Renal cortex interstitium (tissue), 11 donors: ENCODE measurements around the gene KIAA1958. TPM values are rescaled to one million over a fixed set of nuclear protein-coding genes. Genes with fewer than 3 reads are reported as not detected.

Experiments
- DNase-seq, 11 donors: peaks; one replicate each; pipeline ENCODE4 v3.0.0-alpha.2; 2013; ENCODE audit warnings: low read depth in 9 of 11, low spot score in 4 of 11; ENCODE audit errors: extremely low read depth in 1 of 11
- polyA plus RNA-seq, 3 donors: library from polyadenylated mRNA; unstranded; fragments of 120-200 nt; gene quantifications; one replicate each; pipeline ENCODE4 v1.2.1, GENCODE V29; 2013; ENCODE audit not compliant: insufficient read length in 3 of 3

The KIAA1958 gene
- polyA plus RNA-seq, 3 donors: 15.5 to 16.6 (median 16.5) TPM

DNA sequence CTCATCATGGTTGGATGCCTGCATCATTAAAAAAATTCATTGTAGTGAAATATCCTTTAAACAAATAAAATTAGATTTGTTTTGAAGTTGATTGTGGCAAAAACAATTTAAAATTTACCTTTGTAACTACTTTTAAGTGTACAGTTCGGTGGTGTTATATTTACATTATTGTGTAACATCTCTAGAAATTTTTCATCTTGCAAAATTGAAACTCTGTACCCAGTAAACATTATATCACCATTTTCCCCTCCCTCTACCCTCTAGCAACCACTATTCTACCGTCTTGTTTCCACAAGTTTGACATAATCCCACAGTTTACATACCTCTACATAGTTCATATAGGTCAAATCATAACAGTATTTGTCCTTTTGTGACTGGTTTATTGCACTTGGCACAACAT is 2.0 kb upstream of the KIAA1958 start:
- DNase-seq: no peak

GRCh38 chr9:112485574-112485973 is 1.1 kb upstream of the KIAA1958 start:
- DNase-seq: no peak

DNA sequence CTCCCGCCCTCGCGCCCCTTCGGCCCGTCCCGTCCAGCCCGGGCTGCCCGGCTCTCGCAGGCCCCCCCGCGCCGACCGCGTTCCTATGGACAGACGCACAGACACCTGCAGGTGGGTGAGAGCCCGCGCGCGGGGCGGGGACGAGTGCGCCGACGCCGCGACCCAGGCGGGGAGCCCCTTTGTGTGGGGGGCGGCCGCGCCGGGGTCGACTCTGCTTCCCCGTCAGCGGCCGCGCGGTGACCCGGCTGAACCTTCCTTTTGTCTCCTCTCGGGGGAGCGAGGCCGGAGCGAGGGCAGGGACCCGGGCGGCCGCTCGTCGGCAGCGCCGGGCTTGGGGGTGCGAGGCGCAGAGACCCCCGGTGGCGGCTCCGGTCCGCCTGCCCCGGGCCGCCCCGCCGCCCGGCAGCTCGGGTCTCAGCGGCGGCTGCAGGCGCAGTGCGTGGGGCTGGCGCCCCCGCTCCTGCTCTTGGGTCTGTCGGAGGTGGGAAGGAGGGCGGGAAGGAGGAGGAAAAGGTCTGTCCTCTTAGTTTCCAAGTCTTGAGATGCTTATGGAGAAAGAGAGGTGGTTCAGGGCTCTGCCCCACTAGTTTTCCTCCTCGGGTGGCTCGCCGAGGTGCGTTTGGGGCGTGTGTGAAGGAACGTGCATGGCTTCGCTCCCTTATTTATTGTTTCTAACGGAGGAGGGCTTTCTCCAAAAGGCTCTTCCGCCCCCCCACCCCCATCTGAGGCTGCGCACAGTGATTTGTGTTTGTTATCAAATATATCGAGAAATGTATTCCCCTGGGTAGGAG is 576 bp downstream of the KIAA1958 start:
- DNase-seq: peak in 8 of 11 donors; percentile 33 to 60 (median 54)

DNA sequence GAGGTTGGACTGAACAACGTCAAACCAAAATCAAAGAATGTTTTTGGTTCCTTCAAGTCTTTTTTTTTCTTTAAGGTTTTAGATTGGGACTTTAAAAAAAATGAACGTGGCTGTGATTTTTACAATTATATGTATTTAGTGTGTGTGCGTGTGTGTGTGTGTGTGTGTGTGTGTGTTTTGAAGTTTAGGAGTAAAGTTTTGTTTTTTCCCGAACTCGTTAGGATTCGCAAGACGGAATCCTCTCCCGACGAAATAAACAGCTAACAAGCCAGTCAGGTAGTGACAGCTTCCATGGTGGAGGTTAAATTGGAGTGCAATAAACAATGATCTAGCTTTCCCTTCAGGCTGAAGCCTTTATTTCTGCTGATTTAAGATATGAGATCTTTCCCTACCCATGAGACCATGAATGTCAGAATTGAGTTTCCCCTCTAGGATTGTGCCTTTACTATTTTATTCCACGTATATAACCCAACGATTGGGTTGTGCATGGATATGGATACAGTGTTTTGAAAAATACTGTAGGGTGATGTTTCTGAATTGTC is 1.2 kb downstream of the KIAA1958 start:
- DNase-seq: peak in 3 of 11 donors; percentile 15 to 25 (median 23)

- no peak for DNase-seq
Observed at GRCh38 chr9:112489039-112489546, 2.5 kb downstream of the KIAA1958 start.

- DNase-seq: peak in 3 of 11 donors; percentile 8 to 43 (median 9)
Observed at GRCh38 chr9:112489876-112490666, 3.4 kb downstream of the KIAA1958 start.

DNA sequence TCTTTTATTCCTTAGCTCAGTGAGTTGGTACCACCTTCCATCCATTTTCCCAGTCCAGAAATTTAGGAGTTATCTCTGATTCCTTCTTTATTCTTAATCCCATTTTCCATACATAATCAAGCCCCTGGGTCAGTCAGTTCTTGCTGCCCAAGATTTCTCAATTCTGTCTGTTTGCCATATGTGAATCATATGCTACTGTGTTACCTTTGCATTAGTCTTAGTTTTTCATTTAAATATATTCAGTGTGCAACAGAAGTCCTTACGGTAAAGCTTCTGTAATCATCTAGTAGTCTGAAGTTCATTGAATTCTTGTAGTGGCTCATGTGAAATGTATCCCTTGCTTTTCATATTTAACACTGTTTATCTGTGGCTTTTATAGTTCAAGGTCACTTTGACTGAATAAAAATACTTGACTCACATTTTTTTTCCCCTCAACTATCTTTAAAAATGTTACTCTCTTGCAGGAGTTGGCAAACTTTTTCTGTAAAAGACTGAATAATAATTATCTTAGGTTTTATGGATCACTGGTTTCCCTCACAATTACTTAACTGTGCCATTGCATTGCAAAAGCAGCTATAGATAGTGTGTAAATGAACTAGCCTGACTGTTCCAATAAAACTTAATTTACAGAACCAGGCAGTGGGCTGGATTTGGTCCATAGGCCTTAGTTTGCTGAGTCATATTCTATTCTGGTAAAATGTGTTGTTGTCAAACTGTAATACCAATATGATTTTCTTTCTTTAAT is 6.9 kb downstream of the KIAA1958 start:
- no peak for DNase-seq

DNA sequence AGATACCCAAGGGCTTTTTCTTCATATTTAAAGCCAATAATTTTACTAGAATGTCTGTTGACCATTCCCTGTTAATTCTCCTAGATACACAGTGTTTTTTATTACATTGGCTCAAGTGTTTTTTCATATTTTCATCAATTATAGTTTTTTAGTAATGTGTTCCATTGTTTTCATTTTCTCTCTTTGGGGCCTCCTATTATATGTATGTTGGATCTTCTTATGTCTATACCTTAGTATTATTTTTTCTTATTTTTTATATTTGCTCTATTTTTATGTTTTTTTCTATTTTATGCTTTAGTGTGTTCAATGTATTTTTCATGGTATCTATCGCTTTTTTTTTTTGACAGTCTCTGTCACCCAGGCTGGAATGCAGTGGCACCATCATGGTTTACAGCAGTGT is 7.5 kb downstream of the KIAA1958 start:
- DNase-seq: no peak

- DNase-seq: no peak
Observed at GRCh38 chr9:112495614-112496013, 9.0 kb downstream of the KIAA1958 start.

DNA sequence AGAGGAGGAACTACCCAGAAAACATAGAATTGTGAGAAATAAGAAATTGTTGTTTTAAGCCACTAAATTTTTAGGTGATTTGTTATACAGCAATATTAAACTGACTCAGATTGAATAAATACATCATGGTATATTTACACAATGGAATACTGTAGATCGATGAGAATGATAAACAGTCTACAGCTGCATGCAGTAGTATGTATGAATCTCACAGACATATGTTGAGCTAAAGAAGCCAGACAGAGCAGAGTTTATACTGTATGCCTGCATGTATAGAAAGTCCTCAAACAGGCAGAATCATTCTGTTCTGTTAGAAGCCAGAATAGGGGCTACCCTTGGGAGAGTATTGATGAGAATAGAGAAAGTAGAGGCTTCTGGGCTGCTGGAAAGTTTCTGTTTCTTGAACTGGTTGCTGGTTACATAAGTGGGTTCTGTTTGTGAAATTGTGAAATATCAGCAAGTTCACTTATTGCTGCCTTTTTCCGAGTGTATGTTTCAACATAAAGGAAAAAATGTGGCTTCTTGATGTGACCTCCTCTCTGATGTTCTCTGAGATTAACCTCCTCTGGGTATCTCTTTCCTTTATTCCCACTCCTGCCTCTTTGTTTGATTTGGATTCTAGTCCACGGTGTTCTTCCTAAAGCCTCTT is 9.6 kb downstream of the KIAA1958 start:
- DNase-seq: no peak

DNA sequence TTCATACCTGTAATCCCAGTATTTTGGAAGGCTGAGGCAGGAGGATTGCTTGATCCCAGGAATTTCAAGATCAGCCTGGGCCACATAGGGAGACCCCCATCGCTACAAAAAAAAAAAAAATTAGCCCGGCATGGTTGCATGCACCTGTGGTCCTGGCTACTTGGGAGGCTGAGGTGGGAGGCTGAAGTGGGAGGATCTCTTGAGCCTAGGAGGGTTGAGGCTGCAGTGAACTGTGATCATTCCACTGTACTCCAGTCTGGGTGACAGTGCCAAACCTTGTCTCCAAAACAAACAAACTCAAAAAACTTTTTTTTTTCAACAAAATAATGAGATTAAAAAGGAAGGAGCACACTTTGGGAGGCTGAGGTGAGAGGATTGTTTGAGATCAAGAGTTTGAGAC is 14.2 kb downstream of the KIAA1958 start:
- no peak for DNase-seq

- no peak for DNase-seq
Observed at GRCh38 chr9:112501287-112501686, 14.7 kb downstream of the KIAA1958 start.

- DNase-seq: no peak
Observed at GRCh38 chr9:112502175-112502946, 15.7 kb downstream of the KIAA1958 start.

GRCh38 chr9:112503170-112503569 is 16.5 kb downstream of the KIAA1958 start:
- no peak for DNase-seq

- no peak for DNase-seq
Observed at GRCh38 chr9:112505086-112505485, 18.5 kb downstream of the KIAA1958 start.

DNA sequence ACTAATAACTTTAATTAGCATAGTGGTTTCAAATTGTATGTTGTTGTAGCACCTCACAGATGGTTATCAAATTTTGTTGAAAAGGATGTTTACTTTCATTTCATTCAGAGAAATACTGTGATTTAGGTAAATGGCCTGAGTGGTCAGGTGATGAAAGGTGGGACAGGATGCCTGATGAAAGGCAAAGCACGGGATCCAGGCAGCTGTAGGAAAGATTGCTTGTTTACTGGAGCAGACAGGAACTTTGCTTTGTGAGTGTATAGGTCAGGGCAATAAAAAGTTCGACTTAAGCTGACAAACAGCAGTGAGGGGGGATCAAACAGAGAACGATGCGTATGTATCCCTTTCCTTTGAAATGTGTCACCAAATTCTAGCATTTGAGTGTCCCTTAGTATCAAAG is 19.0 kb downstream of the KIAA1958 start:
- no peak for DNase-seq

DNA sequence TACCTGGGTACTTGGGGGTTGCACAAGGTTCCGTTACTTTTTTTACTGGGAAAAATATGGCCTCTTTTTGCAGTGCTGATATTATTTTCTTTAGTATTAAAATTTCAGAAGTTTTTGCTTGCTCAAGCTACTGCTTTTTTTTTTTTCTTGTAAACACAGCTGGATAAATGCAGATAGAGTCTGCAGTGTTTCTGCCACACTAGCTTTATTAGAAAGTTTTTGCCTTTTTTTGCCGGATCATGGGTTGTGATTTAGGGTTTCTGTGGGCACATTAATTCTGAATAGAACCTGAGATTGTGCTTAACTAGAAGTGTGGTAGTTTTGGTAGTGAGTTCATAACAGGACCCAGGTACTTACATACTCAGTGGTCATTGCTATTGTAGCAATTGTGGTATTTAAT is 19.9 kb downstream of the KIAA1958 start:
- no peak for DNase-seq
